ENCODE data around the gene CCT8. TPM values are rescaled to one million over a fixed set of nuclear protein-coding genes. Genes with fewer than 3 reads are reported as not detected.

CCT8 gene
- total and polyA plus RNA-seq, 10 of the 15 experiments (the other 5 are each of a cell fraction or from before 2014, with no cell fraction given), result 321 to 696 (median 471) TPM

DNA sequence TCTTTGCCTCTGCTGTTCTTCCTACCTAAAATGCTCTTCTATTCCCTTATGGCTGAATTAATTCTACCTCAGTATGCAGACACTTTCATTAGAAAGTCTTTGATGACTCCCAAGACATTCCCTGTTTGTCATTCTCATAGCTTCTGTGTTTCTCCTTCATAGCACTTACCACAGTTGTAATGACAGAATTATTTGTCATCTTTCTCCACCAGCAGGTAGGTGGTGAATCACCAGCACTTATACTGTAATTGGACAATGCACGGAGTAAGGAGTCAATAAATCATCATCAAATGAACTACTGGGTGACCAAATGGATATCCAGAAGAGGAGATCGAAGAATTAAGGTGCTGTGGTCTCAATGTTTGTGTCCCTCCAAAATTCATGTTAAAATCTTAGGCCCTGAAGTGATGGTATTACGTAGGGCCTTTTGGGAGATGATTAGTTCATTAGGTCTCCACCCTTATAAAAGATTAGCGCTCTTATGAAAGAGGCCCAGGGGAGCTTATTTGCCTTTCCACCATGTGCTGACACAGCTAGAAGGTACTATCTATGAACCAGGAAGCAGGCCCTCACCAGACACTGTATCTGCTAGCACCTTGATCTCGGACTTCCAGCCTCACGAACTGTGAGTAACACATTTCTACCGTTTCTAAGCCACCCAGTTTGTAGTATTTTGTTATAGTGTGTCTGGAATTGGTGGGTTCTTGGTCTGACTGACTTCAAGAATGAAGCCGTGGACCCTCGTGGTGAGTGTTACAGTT, 2.4 kb upstream of the CCT8 start:
- FAIRE-seq (no peak), ATAC-seq (no peak), DNase-seq (ENCODE audit: low read depth, low spot score) (no peak)
- peaks cover 2% of the 10 kb centered on the region; the same call in 1 of the 3 replicates for H3K9me3 ChIP-seq (replicated peaks; ENCODE audit: control insufficient read depth, insufficient read depth, low read length)
- no peak for TF ChIP-seq TCF7 (IDR thresholded peaks at IDR 0.05; ENCODE audit: borderline replicate concordance)
- no peak for TF ChIP-seq NFXL1 (IDR thresholded peaks at IDR 0.05; ENCODE audit: borderline replicate concordance)
- TF ChIP-seq MXI1 (IDR thresholded peaks at IDR 0.05; ENCODE audit: low read depth, low read length), result no peak
- no peak for TF ChIP-seq POLR2AphosphoS2 (IDR thresholded peaks at IDR 0.05; ENCODE audit: low read depth, low read length)
- no peak for TF ChIP-seq TCF12 (IDR thresholded peaks at IDR 0.05; ENCODE audit: low read depth, low read length)
- no peak for TF ChIP-seq SUPT20H (IDR thresholded peaks at IDR 0.05; ENCODE audit: borderline replicate concordance, control insufficient read depth, low read depth, low read length)
- no peak for TF ChIP-seq EZH2 (IDR thresholded peaks at IDR 0.05; ENCODE audit: borderline replicate concordance, control insufficient read depth, low read depth, low read length)
- TF ChIP-seq ZNF274 (IDR thresholded peaks at IDR 0.05; ENCODE audit: insufficient read depth, insufficient read length), result no peak
- no peak for TF ChIP-seq NR2C1 (IDR thresholded peaks at IDR 0.05)
- TF ChIP-seq, protein P1, sequence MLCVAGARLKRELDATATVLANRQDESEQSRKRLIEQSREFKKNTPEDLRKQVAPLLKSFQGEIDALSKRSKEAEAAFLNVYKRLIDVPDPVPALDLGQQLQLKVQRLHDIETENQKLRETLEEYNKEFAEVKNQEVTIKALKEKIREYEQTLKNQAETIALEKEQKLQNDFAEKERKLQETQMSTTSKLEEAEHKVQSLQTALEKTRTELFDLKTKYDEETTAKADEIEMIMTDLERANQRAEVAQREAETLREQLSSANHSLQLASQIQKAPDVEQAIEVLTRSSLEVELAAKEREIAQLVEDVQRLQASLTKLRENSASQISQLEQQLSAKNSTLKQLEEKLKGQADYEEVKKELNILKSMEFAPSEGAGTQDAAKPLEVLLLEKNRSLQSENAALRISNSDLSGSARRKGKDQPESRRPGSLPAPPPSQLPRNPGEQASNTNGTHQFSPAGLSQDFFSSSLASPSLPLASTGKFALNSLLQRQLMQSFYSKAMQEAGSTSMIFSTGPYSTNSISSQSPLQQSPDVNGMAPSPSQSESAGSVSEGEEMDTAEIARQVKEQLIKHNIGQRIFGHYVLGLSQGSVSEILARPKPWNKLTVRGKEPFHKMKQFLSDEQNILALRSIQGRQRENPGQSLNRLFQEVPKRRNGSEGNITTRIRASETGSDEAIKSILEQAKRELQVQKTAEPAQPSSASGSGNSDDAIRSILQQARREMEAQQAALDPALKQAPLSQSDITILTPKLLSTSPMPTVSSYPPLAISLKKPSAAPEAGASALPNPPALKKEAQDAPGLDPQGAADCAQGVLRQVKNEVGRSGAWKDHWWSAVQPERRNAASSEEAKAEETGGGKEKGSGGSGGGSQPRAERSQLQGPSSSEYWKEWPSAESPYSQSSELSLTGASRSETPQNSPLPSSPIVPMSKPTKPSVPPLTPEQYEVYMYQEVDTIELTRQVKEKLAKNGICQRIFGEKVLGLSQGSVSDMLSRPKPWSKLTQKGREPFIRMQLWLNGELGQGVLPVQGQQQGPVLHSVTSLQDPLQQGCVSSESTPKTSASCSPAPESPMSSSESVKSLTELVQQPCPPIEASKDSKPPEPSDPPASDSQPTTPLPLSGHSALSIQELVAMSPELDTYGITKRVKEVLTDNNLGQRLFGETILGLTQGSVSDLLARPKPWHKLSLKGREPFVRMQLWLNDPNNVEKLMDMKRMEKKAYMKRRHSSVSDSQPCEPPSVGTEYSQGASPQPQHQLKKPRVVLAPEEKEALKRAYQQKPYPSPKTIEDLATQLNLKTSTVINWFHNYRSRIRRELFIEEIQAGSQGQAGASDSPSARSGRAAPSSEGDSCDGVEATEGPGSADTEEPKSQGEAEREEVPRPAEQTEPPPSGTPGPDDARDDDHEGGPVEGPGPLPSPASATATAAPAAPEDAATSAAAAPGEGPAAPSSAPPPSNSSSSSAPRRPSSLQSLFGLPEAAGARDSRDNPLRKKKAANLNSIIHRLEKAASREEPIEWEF (IDR thresholded peaks at IDR 0.05; ENCODE audit: insufficient replicate concordance, low read depth, low read length), result no peak
- no peak for TF ChIP-seq IKZF2 (IDR thresholded peaks at IDR 0.05)
- TF ChIP-seq, protein P2, sequence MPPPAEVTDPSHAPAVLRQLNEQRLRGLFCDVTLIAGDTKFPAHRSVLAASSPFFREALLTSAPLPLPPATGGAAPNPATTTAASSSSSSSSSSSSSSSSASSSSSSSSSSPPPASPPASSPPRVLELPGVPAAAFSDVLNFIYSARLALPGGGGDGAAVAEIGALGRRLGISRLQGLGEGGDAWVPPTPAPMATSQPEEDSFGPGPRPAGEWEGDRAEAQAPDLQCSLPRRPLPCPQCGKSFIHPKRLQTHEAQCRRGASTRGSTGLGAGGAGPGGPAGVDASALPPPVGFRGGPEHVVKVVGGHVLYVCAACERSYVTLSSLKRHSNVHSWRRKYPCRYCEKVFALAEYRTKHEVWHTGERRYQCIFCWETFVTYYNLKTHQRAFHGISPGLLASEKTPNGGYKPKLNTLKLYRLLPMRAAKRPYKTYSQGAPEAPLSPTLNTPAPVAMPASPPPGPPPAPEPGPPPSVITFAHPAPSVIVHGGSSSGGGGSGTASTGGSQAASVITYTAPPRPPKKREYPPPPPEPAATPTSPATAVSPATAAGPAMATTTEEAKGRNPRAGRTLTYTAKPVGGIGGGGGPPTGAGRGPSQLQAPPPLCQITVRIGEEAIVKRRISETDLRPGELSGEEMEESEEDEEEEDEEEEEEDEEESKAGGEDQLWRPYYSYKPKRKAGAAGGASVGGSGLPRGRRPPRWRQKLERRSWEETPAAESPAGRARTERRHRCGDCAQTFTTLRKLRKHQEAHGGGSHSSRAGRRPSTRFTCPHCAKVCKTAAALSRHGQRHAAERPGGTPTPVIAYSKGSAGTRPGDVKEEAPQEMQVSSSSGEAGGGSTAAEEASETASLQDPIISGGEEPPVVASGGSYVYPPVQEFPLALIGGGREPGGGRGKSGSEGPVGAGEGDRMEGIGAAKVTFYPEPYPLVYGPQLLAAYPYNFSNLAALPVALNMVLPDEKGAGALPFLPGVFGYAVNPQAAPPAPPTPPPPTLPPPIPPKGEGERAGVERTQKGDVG (CRISPR knock-in tag; IDR thresholded peaks at IDR 0.05), result no peak
- no peak for TF ChIP-seq KAT2A (conservative IDR thresholded peaks at IDR 0.05; ENCODE audit: control insufficient read depth, low read depth, low read length)
- no peaks in the 10 kb centered on the region for H3K27me3 ChIP-seq (replicated peaks in 1 of 2; ENCODE audit: control insufficient read depth in 2 of 2, insufficient read depth in 2 of 2, low read length in 1 of 2)
- H3K36me3 ChIP-seq (ENCODE audit: control insufficient read depth in 2 of 2, insufficient read depth in 2 of 2, low read length in 1 of 2), result no peaks in the 10 kb centered on the region; a peak in 1 of 4 replicates
- in situ Hi-C loops (cut with MboI) (loop anchor here (5.0 kb wide), 1 partner anchor 231 kb away; no protein-coding TSS in a partner anchor), intact Hi-C loops (cut with micrococcal nuclease; ENCODE audit: unreplicated experiment) (loop anchor here (2.0 to 5.0 kb wide), 2 partner anchors 84 to 157 kb away; partner anchors contain the start of gene LTN1)
- H3K4me2 ChIP-seq (ENCODE audit: control insufficient read depth, insufficient read depth), result no peak overlapping the region
- H2AFZ ChIP-seq (ENCODE audit: control insufficient read depth, low read depth, low read length), result no peak overlapping the region; the same call in 1 of the 2 replicates
- RAD21 ChIA-PET (ENCODE audit: unreplicated experiment), result interaction anchor here (0.9 to 7.2 kb wide), 6 partner anchors 11 to 301 kb away, joined by 3 to 64 read pairs (median 5); partner anchors contain the start of genes BACH1 and USP16
- CTCF ChIA-PET, result interaction anchor here (0.5 to 3.6 kb wide), 6 partner anchors 58 to 296 kb away, joined by 3 to 19 read pairs (median 4); partner anchors contain the start of gene BACH1
- H3K9ac ChIP-seq (ENCODE audit: control insufficient read depth, insufficient read depth, low read length), result no peak overlapping the region
- H3K4me1 ChIP-seq (ENCODE audit: control insufficient read depth, insufficient read depth, low read length), result peaks cover 16% of the 10 kb centered on the region
- no TSS peak for BruUV-seq (replicated peaks)
- H4K20me1 ChIP-seq (ENCODE audit: control insufficient read depth, insufficient read depth), result peaks cover 6% of the 10 kb centered on the region; the same call in 1 of the 2 replicates
- no peak overlapping the region; the same call in 1 of the 2 replicates for H3K27ac ChIP-seq (ENCODE audit: control insufficient read depth, insufficient read depth)
- 96% methylated on average over 9 of the region's 9 CpGs for WGBS (ENCODE audit: insufficient coverage, insufficient replicate concordance, low lambda C conversion rate, missing lambda C conversion rate)
- peaks cover 34% of the 10 kb centered on the region for H3K79me2 ChIP-seq (ENCODE audit: control insufficient read depth, insufficient read depth, low read length)
- no peak overlapping the region for H3K4me3 ChIP-seq
- SMC1A ChIA-PET (ENCODE audit: uncharacterized antibody, unreplicated experiment), result interaction anchor here (0.6 to 1.8 kb wide), 8 partner anchors 11 to 227 kb away, joined by 3 to 9 read pairs (median 3); partner anchors contain the start of gene LTN1
- POLR2A ChIA-PET, result interaction anchor here (0.6 to 8.7 kb wide), 5 partner anchors 51 to 226 kb away, joined by 3 to 68 read pairs (median 4); partner anchors contain the start of gene USP16
